SK-N-SH treated with all-trans-retinoic acid at 6 μM for 48 hours (cell line): ENCODE data around the gene PALMD.

Experiments used
- ATAC-seq: fragments of 200-7000 bp; cut with Tn5 transposase; 3 replicates; pipeline ENCODE4 v1.9.1; 2020; ENCODE audit warnings: mild to moderate bottlenecking, moderate library complexity
- ARNTL ChIP-seq: fragments of 450-650 bp; formaldehyde crosslinking; IDR thresholded peaks from 2 replicates; pipeline ENCODE4 v1.5.0; 2020; ENCODE audit warnings: low read depth, mild to moderate bottlenecking, moderate library complexity, borderline replicate concordance
- BACH2 ChIP-seq: fragments of 250-450 bp; sonication (Bioruptor Pico); IDR thresholded peaks from 2 replicates; pipeline ENCODE4 v1.9.0; 2021; ENCODE audit warnings: mild to moderate bottlenecking, borderline replicate concordance
- CSDC2 ChIP-seq: fragments of 250-450 bp; sonication (Bioruptor Pico); IDR thresholded peaks from 2 replicates; pipeline ENCODE4 v1.5.0; 2020; ENCODE audit warnings: mild to moderate bottlenecking, moderate library complexity
- ESRRG ChIP-seq: fragments of 250-450 bp; sonication (Bioruptor Pico); IDR thresholded peaks from 2 replicates; pipeline ENCODE4 v1.6.1; 2021; ENCODE audit warnings: mild to moderate bottlenecking
- GLIS3 ChIP-seq: fragments of 250-450 bp; sonication (Bioruptor Pico); IDR thresholded peaks from 2 replicates; pipeline ENCODE4 v1.5.0; 2020; ENCODE audit warnings: mild to moderate bottlenecking, moderate library complexity
- ISL1 ChIP-seq: fragments of 250-450 bp; sonication (Bioruptor Pico); IDR thresholded peaks from 2 replicates; pipeline ENCODE4 v2.1.2; 2022; ENCODE audit warnings: mild to moderate bottlenecking, moderate library complexity
- OSR1 ChIP-seq: fragments of 250-450 bp; sonication (Bioruptor Pico); IDR thresholded peaks from 2 replicates; pipeline ENCODE4 v1.8.0; 2022; ENCODE audit warnings: moderate library complexity, mild to moderate bottlenecking, inconsistent platforms
- RARB ChIP-seq: fragments of 250-450 bp; sonication (Bioruptor Pico); IDR thresholded peaks from 2 replicates; pipeline ENCODE4 v1.8.0; 2021; ENCODE audit warnings: mild to moderate bottlenecking, moderate library complexity
- SNAI2 ChIP-seq: fragments of 250-450 bp; sonication (Bioruptor Pico); IDR thresholded peaks from 2 replicates; pipeline ENCODE4 v1.5.0; 2020; ENCODE audit warnings: mild to moderate bottlenecking, moderate library complexity
- TOX ChIP-seq: fragments of 250-450 bp; sonication (Bioruptor Pico); IDR thresholded peaks from 2 replicates; pipeline ENCODE4 v1.8.0; 2021; ENCODE audit warnings: mild to moderate bottlenecking, moderate library complexity, borderline replicate concordance
- ZC3H10 ChIP-seq: fragments of 250-450 bp; sonication (Bioruptor Pico); IDR thresholded peaks from 2 replicates; pipeline ENCODE4 v1.5.1; 2021; ENCODE audit warnings: mild to moderate bottlenecking, moderate library complexity
- ZFP3 ChIP-seq: fragments of 250-450 bp; sonication (Bioruptor Pico); IDR thresholded peaks from 2 replicates; pipeline ENCODE4 v1.5.0; 2020; ENCODE audit warnings: mild to moderate bottlenecking, moderate library complexity
- ZNF565 ChIP-seq: fragments of 450-650 bp; formaldehyde crosslinking; conservative IDR thresholded peaks from 2 replicates; pipeline ENCODE4 v1.5.0; 2020; ENCODE audit warnings: low read depth, mild to moderate bottlenecking, moderate library complexity
- ZNF70 ChIP-seq: fragments of 450-650 bp; formaldehyde crosslinking; IDR thresholded peaks from 2 replicates; pipeline ENCODE4 v1.5.0; 2020; ENCODE audit warnings: mild to moderate bottlenecking, moderate library complexity
- ZNF8 ChIP-seq: fragments of 450-650 bp; formaldehyde crosslinking; IDR thresholded peaks from 2 replicates; pipeline ENCODE4 v1.5.0; 2020; ENCODE audit warnings: mild to moderate bottlenecking, moderate library complexity
- TF ChIP-seq, protein P1 (sequence below): fragments of 250-450 bp; sonication (Bioruptor Pico); IDR thresholded peaks from 2 replicates; pipeline ENCODE4 v1.8.0; 2020; ENCODE audit warnings: mild to moderate bottlenecking, moderate library complexity, borderline replicate concordance
- TF ChIP-seq, protein P2 (sequence below): fragments of 250-450 bp; sonication (Bioruptor Pico); IDR thresholded peaks from 2 replicates; pipeline ENCODE4 v1.5.0; 2020; ENCODE audit warnings: mild to moderate bottlenecking, moderate library complexity
- TF ChIP-seq, protein P3 (sequence below): fragments of 250-450 bp; sonication (Bioruptor Pico); IDR thresholded peaks from 2 replicates; pipeline ENCODE4 v1.5.1; 2020; ENCODE audit warnings: low read depth, mild to moderate bottlenecking, moderate library complexity
- TF ChIP-seq, protein P4 (sequence below): fragments of 250-450 bp; sonication (Bioruptor Pico); IDR thresholded peaks from 2 replicates; pipeline ENCODE4 v1.5.1; 2021; ENCODE audit warnings: mild to moderate bottlenecking, moderate library complexity

Gene PALMD

DNA sequence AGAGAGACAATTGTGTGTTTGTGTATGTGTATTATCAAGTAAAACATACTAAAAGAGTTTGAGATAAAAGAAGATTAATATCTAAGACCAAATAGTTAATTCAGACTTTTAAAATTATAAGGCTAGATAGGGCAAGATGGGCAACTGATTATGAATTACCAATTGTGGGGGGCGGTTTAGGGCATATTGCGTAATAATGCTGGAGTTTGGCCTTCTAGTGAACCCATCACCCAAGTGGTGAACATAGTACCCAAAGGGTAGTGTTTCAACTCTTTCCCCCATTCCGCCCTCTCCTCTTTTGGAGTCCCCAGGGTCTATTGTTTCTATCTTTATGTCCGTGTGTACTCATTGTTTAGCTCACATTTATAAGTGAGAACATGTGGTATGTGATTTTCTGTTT lies 65.1 kb downstream of the PALMD start:
- no peak for ATAC-seq
- TF ChIP-seq ESRRG (no peak), ISL1 (CRISPR knock-in tag) (no peak), SNAI2 (CRISPR knock-in tag) (no peak), ZNF8 (no peak), TOX (CRISPR knock-in tag) (no peak), ARNTL (CRISPR knock-in tag) (no peak), CSDC2 (CRISPR knock-in tag) (no peak), OSR1 (CRISPR knock-in tag) (no peak), GLIS3 (CRISPR knock-in tag) (no peak), ZNF565 (CRISPR knock-in tag) (no peak), ZNF70 (CRISPR knock-in tag) (no peak)
- TF ChIP-seq, protein P1, sequence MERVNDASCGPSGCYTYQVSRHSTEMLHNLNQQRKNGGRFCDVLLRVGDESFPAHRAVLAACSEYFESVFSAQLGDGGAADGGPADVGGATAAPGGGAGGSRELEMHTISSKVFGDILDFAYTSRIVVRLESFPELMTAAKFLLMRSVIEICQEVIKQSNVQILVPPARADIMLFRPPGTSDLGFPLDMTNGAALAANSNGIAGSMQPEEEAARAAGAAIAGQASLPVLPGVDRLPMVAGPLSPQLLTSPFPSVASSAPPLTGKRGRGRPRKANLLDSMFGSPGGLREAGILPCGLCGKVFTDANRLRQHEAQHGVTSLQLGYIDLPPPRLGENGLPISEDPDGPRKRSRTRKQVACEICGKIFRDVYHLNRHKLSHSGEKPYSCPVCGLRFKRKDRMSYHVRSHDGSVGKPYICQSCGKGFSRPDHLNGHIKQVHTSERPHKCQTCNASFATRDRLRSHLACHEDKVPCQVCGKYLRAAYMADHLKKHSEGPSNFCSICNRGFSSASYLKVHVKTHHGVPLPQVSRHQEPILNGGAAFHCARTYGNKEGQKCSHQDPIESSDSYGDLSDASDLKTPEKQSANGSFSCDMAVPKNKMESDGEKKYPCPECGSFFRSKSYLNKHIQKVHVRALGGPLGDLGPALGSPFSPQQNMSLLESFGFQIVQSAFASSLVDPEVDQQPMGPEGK (CRISPR knock-in tag): no peak
- TF ChIP-seq, protein P2, sequence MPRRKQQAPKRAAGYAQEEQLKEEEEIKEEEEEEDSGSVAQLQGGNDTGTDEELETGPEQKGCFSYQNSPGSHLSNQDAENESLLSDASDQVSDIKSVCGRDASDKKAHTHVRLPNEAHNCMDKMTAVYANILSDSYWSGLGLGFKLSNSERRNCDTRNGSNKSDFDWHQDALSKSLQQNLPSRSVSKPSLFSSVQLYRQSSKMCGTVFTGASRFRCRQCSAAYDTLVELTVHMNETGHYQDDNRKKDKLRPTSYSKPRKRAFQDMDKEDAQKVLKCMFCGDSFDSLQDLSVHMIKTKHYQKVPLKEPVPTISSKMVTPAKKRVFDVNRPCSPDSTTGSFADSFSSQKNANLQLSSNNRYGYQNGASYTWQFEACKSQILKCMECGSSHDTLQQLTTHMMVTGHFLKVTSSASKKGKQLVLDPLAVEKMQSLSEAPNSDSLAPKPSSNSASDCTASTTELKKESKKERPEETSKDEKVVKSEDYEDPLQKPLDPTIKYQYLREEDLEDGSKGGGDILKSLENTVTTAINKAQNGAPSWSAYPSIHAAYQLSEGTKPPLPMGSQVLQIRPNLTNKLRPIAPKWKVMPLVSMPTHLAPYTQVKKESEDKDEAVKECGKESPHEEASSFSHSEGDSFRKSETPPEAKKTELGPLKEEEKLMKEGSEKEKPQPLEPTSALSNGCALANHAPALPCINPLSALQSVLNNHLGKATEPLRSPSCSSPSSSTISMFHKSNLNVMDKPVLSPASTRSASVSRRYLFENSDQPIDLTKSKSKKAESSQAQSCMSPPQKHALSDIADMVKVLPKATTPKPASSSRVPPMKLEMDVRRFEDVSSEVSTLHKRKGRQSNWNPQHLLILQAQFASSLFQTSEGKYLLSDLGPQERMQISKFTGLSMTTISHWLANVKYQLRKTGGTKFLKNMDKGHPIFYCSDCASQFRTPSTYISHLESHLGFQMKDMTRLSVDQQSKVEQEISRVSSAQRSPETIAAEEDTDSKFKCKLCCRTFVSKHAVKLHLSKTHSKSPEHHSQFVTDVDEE (CRISPR knock-in tag): no peak
- TF ChIP-seq, protein P3, sequence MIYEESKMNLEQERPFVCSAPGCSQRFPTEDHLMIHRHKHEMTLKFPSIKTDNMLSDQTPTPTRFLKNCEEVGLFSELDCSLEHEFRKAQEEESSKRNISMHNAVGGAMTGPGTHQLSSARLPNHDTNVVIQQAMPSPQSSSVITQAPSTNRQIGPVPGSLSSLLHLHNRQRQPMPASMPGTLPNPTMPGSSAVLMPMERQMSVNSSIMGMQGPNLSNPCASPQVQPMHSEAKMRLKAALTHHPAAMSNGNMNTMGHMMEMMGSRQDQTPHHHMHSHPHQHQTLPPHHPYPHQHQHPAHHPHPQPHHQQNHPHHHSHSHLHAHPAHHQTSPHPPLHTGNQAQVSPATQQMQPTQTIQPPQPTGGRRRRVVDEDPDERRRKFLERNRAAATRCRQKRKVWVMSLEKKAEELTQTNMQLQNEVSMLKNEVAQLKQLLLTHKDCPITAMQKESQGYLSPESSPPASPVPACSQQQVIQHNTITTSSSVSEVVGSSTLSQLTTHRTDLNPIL (CRISPR knock-in tag): no peak
- TF ChIP-seq, protein P4, sequence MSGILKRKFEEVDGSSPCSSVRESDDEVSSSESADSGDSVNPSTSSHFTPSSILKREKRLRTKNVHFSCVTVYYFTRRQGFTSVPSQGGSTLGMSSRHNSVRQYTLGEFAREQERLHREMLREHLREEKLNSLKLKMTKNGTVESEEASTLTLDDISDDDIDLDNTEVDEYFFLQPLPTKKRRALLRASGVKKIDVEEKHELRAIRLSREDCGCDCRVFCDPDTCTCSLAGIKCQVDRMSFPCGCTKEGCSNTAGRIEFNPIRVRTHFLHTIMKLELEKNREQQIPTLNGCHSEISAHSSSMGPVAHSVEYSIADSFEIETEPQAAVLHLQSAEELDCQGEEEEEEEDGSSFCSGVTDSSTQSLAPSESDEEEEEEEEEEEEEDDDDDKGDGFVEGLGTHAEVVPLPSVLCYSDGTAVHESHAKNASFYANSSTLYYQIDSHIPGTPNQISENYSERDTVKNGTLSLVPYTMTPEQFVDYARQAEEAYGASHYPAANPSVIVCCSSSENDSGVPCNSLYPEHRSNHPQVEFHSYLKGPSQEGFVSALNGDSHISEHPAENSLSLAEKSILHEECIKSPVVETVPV (CRISPR knock-in tag): no peak
- TF ChIP-seq, all 23 proteins: peak for 0

DNA sequence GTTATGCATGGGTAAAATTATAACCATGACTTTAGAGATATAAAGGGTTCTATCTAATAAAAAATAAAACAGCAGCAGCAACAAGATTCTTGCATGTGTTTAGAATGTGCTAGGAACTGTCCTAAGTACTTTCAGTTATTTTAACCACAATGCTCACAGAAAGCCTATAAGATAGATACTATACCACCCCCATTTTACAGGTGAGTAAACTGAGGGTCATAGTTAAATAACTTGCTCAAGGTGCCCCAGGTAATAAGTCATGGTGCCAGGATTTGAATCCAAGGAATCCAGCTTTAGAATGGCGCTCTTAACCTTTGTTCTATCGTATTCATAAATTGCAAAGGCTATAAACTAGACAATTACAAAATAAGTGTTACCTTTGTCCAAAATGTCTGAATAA lies 67.1 kb downstream of the PALMD start:
- TF ChIP-seq ZNF565 (CRISPR knock-in tag) (no peak), ZC3H10 (no peak), RARB (CRISPR knock-in tag) (no peak), ZNF70 (CRISPR knock-in tag) (no peak), TOX (CRISPR knock-in tag) (no peak), ZNF8 (no peak), ESRRG (no peak), BACH2 (CRISPR knock-in tag) (no peak), ARNTL (CRISPR knock-in tag) (no peak), OSR1 (CRISPR knock-in tag) (no peak), CSDC2 (CRISPR knock-in tag) (no peak), ZFP3 (CRISPR knock-in tag) (no peak), SNAI2 (CRISPR knock-in tag) (no peak)
- TF ChIP-seq, protein P3 (CRISPR knock-in tag): no peak
- TF ChIP-seq, protein P4 (CRISPR knock-in tag): no peak
- TF ChIP-seq, protein P2 (CRISPR knock-in tag): no peak
- TF ChIP-seq, all 23 proteins: peak for 0
- no peak for ATAC-seq
